SH-SY5Y (cell line): ENCODE measurements around the gene LCE3C.

Experiments used
- GATA2 ChIP-seq: IDR thresholded peaks from 2 replicates; pipeline ENCODE4 v1.6.1; 2011; ENCODE audit warnings: mild to moderate bottlenecking, low read depth, low read length
- GATA3 ChIP-seq: IDR thresholded peaks from 2 replicates; pipeline ENCODE4 v1.6.1; 2011; ENCODE audit warnings: low read depth, mild to moderate bottlenecking, low read length, moderate library complexity

LCE3C gene

GRCh38 chr1:152643945-152644344 is 43.9 kb downstream of the LCE3C start:
- no peak for TF ChIP-seq GATA3
- TF ChIP-seq GATA2, result no peak

DNA sequence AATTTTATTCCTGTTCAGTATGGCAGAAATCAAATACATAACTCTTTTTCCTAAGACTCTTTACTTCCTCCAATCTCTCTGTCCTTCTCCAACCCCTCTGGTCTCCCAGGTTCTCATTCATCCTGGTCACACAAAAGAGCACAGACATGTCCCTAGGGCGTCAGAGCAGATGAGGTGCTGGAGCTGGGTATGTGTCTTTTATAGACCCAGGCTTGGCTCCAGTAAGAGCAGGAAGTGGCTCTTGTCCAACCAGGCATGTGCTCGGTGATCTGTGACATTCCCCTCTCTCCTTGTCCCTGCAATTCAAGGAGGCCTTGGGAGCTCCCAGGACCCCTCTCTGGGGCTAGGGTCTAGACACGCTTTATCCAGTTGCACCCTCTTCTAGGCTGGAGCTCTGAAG is 45.1 kb downstream of the LCE3C start:
- no peak for TF ChIP-seq GATA2

GRCh38 chr1:152646656-152647055 is 46.6 kb downstream of the LCE3C start:
- TF ChIP-seq GATA2 (no peak), GATA3 (no peak)
